Activated effector memory CD4-positive, alpha-beta T cell treated with Interleukin-2 at 50 U/mL for 16 hours (primary cell): ENCODE data around the gene HOPX.
"Not testable (repeated sequence)": the region's sequence is repeated elsewhere in the genome, so short reads cannot be mapped to it uniquely, and the experiment has no call there.

ENCODE experiments used
- DNase-seq: peaks from one replicate; pipeline ENCODE4 v3.0.0-alpha.2; 2020

HOPX gene, protein sequence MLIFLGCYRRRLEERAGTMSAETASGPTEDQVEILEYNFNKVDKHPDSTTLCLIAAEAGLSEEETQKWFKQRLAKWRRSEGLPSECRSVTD

DNA sequence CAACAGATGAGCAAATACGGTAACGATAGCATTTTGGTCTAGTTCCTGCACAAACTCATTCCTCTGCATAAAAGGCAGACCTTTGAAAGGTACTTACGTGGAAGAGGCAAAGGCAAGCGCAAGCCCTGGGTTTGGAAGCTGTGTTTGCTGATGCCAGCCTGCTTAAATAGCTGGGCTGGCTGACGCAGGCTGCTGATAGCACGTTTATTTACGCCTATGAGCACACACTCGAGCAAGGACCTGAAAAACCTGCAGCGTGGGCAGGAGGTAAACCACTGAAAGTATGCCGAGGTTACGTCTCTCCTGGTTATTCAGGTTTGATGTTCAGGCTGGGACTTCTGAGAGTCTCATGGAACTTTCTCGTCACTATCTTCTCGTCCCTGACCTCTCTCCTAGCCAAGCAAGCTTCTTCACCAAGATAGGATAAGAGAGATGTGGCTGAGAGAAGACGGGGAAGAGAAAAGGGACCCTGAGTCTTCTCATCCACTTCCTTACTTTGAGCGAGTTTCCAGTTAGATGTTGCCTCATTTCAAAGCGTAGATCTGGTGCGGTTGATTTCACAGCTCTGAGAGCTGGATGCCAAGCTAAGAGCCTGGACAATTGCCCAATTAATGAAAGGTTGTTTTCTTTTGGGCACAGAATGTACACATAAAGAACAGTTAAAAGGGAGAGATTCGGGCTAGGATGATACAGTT is at the start of gene HOPX:
TSS of gene HOPX (minus strand) at position 139 of the 695 bp plus-strand sequence. CDS start 23,480 bp downstream, outside the sequence.
- DNase-seq = peak; percentile 7

DNA sequence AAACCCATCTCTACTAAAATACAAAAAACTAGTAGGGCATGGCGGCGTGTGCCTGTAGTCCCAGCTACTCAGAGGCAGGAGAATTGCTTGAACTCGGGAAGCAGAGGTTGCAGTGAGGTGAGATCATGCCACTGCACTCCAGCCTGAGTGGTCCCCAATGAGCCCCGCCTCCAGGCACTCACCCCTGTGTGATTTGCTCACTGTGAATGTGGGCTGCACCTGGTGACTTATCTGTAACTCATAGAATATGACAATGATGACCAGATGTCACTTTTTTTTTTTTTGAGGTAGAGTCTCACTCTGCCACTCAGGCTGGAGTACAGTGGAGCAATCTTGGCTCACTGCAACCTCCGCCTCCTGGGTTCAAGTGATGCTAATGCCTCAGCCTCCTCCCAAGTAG is 49.0 kb upstream of the HOPX start:
- DNase-seq = no peak

DNA sequence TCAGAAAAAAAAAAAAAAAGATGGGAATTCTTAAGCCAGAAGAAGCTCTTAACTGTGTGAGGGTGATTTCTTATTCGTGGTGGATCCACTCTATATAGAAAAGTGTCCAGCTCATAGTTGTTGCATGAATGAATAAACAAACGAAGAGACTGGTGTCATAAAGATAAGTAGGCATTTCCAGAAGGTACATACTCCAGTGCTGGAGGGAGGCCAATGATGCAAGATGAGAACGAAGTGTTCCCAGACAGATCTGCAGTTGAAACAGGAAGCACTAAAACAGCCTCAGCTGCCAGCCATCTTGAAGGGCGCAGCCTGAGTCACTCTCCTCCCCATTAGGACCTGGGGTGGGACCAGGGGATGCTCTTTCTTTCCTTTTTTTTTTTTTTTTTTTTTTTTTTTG is 47.4 kb upstream of the HOPX start:
- DNase-seq = no peak

DNA sequence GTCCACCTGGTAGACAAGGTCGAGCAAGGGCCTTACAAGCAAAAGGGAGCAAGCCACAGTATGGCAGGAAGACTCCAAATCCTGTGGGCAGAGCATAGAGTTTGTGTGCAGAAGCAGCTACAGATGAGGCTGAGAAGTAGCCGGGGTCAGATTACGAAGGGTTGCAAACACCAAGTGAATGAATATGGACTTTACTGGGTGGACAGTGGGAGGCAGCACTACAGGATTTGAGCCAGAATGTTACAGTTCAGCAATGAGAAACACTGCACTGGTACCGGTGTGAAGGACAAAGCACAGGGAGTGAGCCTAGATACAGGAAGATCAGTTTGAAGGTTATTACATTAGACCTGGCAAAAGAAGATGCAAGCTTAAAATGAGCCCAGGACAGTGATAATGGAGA is 46.1 kb upstream of the HOPX start:
- DNase-seq = no peak

DNA sequence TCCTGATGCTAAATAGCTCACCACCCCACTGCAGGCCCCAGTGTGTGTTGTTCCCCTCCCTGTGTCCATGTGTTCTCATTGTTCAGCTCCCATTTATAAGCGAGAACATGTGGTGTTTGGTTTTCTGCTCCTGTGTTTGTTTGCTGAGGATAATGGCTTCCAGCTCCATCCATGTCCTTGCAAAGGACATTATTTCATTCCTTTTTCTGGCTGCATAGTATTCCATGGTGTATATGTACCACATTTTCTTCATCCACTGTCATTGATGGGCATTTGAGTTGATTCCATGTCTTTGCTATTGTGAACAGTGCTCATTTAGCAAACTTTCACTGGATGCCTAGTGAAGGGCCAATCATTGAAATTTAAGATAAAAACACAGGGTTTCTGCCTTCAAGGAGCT is 45.5 kb upstream of the HOPX start:
- not testable (repeated sequence) for DNase-seq

DNA sequence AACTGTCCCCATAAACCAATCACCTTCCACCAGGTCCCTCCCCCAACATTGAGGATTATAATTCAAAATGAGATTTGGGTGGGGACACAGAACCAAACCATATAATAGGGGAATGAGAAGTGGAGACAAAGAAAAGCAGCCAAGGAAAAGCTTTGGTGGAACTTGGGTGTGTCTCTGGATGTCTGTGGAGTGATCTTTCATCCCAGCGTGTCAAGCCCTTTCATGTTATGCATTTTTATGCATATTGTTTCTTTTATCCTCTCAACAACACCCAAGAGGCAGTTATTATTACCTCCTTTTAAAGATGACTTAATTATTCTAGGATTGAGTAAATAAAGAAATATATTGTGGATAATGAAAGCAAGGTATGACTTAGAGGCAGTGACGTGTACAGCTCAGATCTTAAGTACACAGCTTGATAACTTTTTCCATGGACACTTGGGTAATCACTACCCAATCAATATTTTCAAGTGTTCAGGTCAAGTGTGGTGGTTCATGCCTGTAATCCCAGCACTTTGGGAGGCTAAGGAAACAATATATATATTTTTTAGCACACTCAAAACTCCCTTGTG is 42.6 kb upstream of the HOPX start:
- DNase-seq = no peak

DNA sequence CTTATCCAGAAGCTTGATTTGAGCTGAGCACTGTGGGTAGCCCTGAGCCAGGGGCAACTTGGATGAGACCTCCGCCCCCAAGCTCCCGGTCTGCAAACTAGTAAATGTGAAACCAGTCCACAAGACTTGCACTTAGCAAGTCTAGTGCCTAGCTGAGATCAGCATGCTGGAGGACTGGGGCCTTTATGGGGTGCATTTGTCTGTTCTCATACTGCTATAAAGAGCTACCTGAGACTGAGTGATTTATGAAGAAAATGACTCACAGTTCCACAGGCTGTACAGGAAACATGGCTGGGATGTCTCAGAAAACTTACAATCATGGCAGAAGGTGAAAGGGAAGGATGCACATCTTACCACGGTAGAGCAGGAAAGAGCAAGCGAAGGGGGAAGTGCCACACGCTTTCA is 42.1 kb upstream of the HOPX start:
- DNase-seq = no peak

DNA sequence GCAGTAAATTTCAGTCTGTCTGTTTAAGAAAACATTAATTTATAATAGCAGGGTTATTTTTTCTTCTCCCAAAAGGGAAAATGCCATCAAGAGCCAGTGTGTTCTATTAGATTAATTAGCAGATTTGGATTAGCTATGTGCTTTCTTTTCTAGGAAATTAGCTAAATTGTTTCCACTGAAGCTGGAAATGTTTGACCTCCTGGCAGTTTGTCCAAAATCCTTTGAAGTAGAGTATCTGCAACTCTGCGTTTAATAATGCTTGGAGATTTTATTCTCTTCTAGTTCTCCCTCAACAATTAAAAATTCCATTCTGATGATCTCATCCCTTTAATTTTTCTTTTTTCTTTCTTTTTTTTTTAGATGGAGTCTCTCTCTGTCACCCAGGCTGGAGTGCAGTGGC is 27.1 kb upstream of the HOPX start:
- no peak for DNase-seq

DNA sequence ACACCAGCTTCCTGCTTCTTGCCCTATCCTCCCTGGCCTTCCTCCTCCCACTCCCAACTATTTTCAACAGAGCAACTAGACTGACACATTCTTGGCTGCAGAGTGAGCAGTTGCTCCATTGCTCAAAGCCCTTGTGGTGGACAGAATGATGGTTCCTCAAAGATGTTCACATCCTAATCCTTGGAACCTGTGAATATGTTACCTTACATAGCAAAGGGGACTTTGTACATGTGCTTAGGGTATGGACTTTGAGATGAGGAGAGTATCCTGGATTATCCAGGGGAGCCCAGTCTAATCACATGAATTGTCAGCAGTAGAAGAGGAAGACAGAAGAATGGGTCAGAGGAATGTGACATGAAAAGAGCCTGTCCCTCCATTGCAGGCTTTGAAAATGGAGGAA is 24.9 kb upstream of the HOPX start:
- DNase-seq = no peak

DNA sequence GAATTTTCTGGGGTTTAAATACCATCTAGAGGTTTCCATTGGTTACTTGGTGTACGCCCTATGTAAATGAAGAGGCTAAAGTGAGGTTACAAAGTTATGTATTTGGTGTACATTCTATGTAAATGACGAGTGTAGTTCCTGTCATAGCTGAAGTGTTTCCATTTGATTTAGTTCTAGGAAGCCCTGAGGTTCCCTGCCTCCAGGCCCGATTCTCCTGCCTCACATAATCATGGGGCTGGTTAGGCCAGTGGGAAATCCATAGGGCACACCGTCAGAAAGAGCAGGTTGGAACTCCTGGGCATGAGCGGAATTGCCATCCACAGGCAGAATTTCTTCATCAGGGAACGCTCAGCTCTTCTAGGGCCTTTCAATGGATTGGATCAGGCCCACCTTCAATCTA is 24.2 kb upstream of the HOPX start:
- DNase-seq = no peak

DNA sequence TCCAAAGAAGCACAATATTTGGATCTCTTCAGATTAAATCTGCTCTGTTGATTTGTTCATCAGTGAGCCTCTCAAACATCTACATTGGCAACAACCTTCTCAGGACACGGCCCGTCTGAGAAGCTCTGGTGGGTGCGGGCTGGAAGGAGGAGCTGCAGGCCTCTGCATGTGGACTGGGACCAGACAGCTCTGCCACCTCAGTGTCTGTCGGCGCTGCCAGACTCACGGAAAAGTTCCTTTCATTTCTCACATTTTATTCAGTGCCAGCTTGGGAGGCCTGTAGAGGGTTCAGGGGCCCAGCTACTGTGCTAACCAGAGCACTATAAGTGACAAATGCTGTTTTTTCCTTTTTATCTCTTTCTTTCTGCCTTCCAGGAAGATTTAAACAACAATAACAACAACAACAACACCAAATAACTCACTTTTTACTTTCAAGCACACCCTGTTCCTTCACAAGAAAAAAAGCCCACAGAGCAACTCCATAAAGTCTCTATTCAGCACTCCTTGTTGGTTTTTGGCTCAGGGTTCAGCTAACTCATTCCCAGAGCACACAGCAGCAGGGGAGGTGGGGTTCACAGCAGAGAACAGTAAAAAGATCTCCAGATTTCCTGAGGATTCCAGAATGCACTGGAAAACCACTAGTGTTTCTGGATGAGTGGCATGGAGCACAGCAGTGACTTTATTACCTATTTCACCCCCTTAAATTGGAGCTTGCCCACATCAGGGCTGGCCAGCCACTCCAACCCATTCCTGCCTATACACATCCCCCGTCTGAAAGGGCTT is 23.2 kb upstream of the HOPX start:
- no peak for DNase-seq

DNA sequence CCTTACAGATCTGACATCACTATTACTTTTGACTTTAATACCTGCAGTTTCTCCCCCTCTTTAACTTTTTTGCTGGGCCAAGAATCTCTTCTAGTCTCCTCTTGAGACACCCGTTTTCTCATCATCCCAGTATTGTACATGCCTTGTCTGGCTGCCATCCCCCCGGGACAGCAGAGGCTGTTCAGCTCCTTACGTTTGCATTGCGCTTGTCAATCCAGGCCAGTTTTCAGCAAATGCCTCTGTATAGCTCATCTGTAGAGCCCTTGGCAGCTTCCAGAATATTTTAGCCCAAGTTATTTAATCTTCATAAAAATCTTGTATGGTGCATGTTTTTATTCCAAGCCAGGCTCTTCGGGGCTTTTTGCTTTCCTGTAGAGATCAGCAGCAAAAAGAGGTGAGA is 22.3 kb upstream of the HOPX start:
- DNase-seq = no peak

DNA sequence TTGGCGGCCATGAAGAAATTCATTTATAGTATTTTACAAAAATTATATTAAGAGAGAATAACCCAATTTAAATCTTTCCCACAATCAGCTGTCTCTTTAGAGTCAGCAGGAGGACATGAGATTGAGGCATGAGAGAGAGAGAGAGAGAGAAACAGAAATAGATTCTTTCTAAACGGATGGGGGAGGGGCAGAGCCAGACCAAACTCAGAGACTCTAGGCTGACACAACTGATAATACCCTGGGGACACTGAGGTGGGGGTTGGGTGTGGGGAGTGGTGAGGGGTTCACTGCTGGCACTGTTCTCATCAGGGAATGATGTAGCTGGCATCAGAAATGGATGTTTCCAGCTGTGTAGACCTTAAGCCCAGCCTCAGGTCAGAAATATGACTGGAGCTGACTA is 20.5 kb upstream of the HOPX start:
- DNase-seq = no peak

DNA sequence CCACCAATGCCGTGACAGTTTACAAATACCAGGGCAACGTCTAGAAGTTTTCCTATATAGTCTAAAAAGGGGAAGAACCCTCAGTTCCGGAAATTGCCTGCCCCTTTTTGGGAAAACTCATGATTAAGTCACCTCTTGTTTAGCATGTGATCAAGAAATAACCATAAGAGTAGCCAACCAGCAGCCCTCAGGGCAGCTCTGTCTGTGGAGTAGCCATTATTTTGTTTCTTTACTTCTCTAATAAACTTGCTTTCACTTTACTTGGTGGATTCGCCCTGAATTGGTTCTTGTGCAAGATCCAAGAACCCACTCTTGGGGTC is 20.0 kb upstream of the HOPX start:
- DNase-seq = no peak

DNA sequence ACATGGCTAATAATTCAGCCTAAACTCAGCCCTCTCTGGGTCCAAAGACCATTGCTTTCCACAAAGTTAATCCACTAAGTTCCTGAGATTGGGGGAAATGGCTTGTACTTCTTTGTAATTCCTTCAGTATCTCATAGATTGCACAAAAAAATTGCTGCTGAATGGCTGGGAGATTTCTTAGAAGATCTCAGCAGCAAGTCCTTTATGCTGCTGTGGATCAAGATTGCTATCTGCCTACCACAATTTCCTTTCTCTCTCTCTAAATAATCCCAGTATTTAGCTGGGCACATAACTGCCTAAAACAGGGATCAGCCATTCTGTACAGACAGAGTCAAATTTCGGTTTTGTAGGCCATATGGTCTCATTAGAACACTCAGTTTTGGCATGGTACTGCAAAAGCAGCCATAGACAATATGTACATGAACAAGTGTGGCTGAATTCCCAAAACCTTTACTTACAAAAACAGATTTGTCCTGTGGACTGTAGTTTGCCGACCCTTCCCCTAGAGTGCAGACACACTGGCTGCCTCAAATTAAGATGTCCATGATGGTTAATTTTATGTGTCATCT is 18.5 kb upstream of the HOPX start:
- no peak for DNase-seq

DNA sequence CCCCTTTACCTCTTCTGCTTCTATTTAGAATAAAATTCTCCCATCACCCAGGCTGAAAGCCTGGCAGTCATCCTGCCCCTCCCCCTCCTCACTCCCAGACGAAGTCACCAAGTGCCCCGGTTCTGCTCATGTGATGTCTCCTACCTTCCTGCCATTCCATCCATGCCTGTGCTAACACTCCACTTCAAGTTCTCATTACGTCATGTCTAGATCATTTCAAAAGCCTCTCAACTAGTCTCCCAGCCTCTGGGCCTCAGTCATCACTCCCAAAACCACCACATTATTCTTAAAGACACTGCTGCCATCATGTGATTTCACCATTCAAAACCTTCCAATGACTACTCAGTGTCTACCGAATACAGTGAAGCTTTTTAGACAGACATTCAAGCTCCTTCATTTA is 17.2 kb upstream of the HOPX start:
- no peak for DNase-seq

DNA sequence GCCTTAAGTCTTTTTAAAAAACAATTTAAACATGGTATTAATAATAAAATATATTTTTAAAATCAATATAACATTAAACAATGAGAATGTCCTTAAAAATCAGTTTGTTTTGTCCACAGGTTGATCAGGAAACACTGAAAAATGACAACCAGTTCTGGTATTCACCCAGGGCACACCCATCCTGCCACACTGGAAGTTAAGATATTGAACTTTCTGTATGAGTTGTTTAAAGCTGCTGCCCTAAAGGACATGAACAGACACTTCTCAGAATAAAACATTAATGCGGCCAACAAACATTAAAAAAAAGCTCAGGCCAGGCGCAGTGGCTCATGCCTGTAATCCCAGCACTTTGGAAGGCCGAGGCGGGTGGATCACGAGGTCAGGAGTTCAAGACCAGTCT is 15.0 kb upstream of the HOPX start:
- DNase-seq = no peak

DNA sequence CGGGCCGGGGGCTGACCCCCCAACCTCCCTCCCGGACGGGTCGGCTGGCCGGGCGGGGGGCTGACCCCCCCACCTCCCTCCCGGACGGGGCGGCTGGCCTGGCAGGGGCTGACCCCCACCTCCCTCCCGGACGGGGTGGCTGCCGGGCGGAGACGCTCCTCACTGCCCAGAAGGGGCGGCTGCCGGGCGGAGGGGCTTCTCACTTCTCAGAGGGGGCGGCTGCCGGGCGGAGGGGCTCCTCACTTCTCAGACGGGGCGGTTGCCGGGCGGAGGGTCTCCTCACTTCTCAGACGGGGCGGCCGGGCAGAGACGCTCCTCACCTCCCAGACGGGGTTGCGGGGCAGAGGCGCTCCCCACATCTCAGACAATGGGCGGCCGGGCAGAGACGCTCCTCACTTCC is 12.4 kb upstream of the HOPX start:
- DNase-seq = not testable (repeated sequence)

DNA sequence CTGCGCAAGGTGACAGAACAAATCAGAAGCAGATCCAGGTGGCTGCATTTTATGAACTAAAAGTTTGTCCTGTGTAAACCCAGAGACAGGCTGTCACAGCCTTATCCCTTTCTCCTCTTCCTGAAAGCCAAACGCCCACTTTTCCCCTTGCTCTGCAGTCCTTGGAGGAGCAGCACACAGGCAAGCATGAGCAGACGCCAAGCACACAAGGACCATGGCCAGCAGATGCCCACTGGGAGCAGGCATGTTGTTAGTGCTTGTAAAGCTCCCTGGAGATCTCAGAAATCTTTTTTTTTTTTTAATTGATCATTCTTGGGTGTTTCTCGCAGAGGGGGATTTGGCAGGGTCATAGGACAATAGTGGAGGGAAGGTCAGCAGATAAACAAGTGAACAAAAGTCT is 11.5 kb upstream of the HOPX start:
- no peak for DNase-seq

DNA sequence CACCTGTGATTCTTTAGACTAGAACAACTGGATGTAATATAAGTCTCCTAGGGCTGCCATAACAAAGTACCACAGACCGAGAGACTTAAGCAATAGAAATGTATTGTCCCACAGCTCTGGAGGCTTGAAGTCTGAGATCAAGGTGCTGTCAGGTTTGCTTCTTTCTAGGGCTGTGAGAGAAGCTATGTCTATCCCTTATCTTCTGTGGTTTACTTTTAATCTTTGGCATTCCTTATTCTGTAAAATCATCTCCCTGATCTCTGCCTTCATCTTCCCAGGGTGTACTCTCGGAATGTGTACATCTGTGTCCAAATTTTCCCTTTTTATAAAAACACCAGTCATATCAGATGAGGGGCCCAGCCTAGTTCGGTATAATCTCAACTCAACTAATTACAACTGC is 10.3 kb upstream of the HOPX start:
- no peak for DNase-seq

DNA sequence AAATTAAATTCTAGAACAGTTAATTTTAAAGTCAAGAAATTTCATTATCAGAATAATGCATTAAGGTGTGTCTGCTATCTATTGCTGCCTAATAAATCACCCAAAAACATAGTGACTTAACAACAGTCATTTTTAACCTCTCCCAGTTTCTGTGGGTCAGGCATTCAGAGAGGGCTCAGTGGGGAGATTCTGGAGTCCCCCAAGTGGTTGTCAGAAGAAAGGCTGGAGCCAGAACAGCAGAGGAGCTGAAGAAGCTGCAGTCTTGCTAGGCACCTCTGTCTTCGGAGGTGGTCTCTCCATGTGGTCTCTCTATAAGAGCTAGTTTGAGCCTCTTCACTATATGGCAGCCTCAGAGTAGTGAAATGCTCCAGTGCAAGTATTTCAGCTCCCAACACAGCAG is 9.3 kb upstream of the HOPX start:
- DNase-seq = no peak

DNA sequence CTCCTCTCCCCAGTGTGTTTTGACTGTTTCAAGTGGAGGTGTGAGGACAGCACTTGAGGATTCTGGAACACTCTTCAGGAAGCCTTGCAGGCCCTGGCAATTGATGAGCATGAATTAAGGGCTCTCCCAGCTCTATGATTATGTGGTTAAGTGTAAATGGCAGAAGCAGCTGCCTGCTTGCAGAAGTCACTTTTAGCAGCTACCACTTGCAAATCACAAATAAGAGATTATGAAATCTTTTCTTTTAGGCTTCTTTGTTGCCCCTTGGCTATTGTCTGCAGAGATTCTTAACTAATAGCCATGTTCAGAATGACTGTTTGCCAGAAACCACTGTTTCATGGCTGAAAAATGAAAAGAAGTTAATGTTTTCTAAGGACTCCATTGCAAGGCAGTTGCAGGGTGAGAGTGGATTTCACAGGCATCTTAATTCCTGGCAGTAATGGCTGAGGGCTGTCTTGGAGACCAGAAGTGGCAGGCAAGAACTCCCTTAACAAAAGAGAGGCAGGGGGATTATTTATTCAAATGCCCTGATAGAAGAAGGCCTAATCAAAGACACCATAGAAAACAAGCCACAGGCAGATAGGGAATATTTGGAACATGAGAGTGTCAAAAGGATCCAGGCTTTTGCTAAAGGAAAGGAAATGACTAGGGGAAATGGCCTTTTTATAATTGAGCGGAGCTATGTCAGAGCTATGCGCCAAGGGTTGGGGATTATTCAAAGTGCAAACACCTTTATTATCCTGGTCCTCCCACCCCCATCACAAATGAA is 8.3 kb upstream of the HOPX start:
- no peak for DNase-seq

DNA sequence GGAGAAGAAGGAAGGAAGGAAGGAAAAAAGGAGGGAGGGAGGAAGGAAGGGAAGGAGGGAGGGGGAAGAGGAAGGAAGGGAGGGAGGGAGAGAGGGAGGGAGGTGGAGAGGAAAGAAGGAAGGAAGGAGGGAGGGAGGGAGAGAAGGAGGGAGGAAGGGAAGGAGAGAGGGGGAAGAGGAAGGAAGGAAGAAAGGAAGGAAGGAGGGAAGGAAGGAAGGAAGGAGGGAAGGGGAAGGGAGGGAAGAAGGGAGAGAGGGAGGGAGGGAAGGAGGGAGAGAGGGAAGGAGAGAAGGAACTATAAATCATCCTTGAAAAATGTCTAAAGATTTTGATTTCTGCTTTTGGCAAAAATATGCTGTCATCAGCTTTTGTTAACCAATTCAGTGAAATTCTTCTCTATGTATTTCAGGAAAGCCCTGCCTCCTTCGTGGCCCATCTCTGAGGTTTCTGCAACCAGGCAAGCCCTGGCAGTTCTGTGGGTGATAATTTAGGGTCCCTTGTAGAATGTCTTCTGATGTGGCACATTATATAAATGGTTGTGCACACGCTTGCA is 7.1 kb upstream of the HOPX start:
- no peak for DNase-seq
